ENCODE data around the gene OTP.

Gene OTP

GRCh38 chr5:77637998-77638762 lies at the start of gene OTP:
TSS of gene OTP (minus strand) at chr5:77638713. CDS start at chr5:77638549, 164 bp downstream.
- DNase-seq (ENCODE audit: low spot score): no peak

GRCh38 chr5:77683171-77683732 lies 44.7 kb upstream of the OTP start:
- DNase-seq (ENCODE audit: low spot score): no peak

- no peak for DNase-seq (ENCODE audit: low spot score)
Observed at GRCh38 chr5:77670526-77670925, 32.0 kb upstream of the OTP start.

GRCh38 chr5:77669677-77670076 lies 31.2 kb upstream of the OTP start:
- DNase-seq (ENCODE audit: low spot score): no peak

GRCh38 chr5:77663090-77663863 lies 24.8 kb upstream of the OTP start:
- DNase-seq (ENCODE audit: low spot score): no peak

GRCh38 chr5:77662635-77663034 lies 24.1 kb upstream of the OTP start:
- DNase-seq (ENCODE audit: low spot score): no peak

- DNase-seq (ENCODE audit: low spot score): no peak
Observed at GRCh38 chr5:77658662-77659061, 20.1 kb upstream of the OTP start.

GRCh38 chr5:77651343-77651742 lies 12.8 kb upstream of the OTP start:
- DNase-seq (ENCODE audit: low spot score): no peak

- DNase-seq (ENCODE audit: low spot score): no peak
Observed at GRCh38 chr5:77650686-77651085, 12.2 kb upstream of the OTP start.

GRCh38 chr5:77649776-77650175 lies 11.3 kb upstream of the OTP start:
- DNase-seq (ENCODE audit: low spot score): no peak

GRCh38 chr5:77645995-77646639 lies 7.6 kb upstream of the OTP start:
- DNase-seq (ENCODE audit: low spot score): no peak

- peak; percentile 80 for DNase-seq (ENCODE audit: low spot score)
Observed at GRCh38 chr5:77645158-77645994, 6.9 kb upstream of the OTP start.

GRCh38 chr5:77644371-77645157 lies 6.1 kb upstream of the OTP start:
- no peak for DNase-seq (ENCODE audit: low spot score)

GRCh38 chr5:77643654-77644370 lies 5.3 kb upstream of the OTP start:
- DNase-seq (ENCODE audit: low spot score): no peak

- DNase-seq (ENCODE audit: low spot score): no peak
Observed at GRCh38 chr5:77642738-77643653, 4.5 kb upstream of the OTP start.

GRCh38 chr5:77641963-77642737 lies 3.6 kb upstream of the OTP start:
- DNase-seq (ENCODE audit: low spot score): no peak

- DNase-seq (ENCODE audit: low spot score): no peak
Observed at GRCh38 chr5:77641397-77641943, 3.0 kb upstream of the OTP start.

Measured in HuH-7.5 (cell line).